Omental fat pad (tissue), 4 donors: ENCODE results near the gene CYP3A5. TPM values are rescaled to one million over a fixed set of nuclear protein-coding genes. Genes with fewer than 3 reads are reported as not detected.

Experiments
- ATAC-seq: fragments of 150-250 bp; one replicate; pipeline ENCODE4 v1.9.1; 2016; ENCODE audit warnings: mild to moderate bottlenecking, moderate library complexity; ENCODE audit not compliant: low FRiP score
- DNase-seq: peaks from one replicate; pipeline ENCODE4 v3.0.0-alpha.2; 2019; ENCODE audit warnings: low spot score
- CTCF ChIP-seq, 3 donors: fragments of 450-650 bp; IDR thresholded peaks; one replicate each; pipeline ENCODE4 v1.5.1; 2016 to 2017; ENCODE audit warnings: antibody characterized with exemption in 3 of 3, mild to moderate bottlenecking in 3 of 3, moderate library complexity in 2 of 3
- total RNA-seq, 4 donors: library from RNA; depleted of rRNA; stranded (reverse); fragments of >200 nt; gene quantifications; one replicate each; pipeline ENCODE4 v1.1.0, GENCODE V29; 2016

The CYP3A5 gene
- total RNA-seq, 4 donors from 2014 or later, result 6.2 to 92.0 (median 13.8) TPM

DNA sequence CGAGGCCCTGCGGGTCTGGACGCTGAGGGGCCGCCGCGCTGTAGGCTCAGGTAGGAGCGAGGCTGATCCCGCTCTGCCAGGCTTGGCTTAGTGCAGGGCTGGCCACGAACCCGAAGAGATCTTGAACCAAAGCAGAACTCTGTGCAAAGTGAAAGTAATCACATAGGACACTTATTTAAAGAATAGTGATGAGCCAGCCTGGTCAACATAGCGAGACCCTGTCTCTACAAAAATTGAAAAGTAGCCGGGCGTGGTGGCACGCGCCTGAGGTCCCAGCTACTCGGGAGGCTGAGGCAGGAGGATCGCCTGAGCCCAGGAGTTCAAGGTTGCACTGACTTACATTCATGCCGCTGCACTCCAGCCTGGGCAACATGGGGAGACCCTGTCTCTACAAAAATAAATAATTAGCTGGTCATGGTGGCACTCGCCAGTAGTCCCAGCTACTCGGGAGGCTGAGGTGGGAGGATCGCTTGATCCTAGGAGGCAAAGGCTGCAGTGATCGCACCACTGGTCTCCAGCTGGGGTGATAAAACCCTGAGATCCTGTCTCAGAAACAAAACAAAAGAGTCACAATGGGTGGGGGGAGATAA is 62.5 kb downstream of the CYP3A5 start:
- DNase-seq, result no peak
- TF ChIP-seq CTCF (IDR thresholded peaks at IDR 0.05), result no peak
- no peak for ATAC-seq

GRCh38 chr7:99616359-99617191 is 63.2 kb downstream of the CYP3A5 start, which contains the start of gene ZSCAN25:
Gene ZSCAN25 (plus strand): TSS chr7:99616946. CDS start chr7:99619607, 2,661 bp downstream.
- DNase-seq, result peak; percentile 50
- peak; percentile 99 for ATAC-seq

GRCh38 chr7:99615989-99616358 is 63.8 kb downstream of the CYP3A5 start:
- DNase-seq, result no peak
- no peak for ATAC-seq
- no peak for TF ChIP-seq CTCF (IDR thresholded peaks at IDR 0.05)

More at GRCh38 chr7:99616359-99617191, 63.2 kb downstream of the CYP3A5 start, which contains the start of gene ZSCAN25:
- no peak for TF ChIP-seq CTCF (IDR thresholded peaks at IDR 0.05)

DNA sequence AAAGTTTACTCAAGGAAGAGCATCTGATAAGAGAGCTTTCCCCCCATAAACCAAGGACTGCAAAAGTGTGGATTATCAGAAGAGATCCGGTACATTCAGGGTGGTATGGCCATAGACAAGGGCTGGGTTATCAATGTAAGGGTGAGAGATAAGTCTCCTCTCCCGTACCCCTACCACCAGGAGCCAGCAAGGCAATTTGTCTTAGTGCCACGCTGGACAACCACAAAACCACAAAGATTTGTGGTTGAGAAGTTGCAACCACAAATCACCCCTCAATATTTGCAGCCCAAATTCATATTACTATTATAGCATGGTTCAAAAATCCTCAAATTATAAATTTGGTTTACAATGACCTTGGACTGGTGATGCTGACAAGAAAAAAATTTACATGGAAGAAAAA is 65.3 kb downstream of the CYP3A5 start:
- ATAC-seq (no peak), DNase-seq (no peak)
- no peak for TF ChIP-seq CTCF (IDR thresholded peaks at IDR 0.05)

DNA sequence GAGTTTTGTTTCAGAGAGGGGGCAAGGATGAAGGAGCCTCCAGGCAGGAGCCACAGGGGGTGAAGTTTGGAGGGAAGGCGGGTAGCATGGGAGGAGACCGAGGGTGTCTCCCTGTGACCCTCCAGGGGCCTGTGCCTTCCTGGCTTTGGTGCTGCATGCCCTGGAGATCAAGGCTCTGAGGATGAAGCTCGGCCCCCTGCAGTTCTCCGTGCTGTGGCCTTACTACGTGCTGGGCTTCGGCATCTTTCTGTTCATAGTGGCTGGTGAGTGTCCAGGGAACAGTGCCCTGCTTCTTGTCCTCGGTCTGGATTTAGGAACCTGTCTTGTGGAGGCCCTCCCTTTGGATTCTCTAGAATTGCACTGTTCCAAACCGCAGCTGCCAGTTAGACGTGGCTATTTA is 72.2 kb downstream of the CYP3A5 start:
- ATAC-seq (no peak), DNase-seq (no peak)
- TF ChIP-seq CTCF (IDR thresholded peaks at IDR 0.05), result no peak

DNA sequence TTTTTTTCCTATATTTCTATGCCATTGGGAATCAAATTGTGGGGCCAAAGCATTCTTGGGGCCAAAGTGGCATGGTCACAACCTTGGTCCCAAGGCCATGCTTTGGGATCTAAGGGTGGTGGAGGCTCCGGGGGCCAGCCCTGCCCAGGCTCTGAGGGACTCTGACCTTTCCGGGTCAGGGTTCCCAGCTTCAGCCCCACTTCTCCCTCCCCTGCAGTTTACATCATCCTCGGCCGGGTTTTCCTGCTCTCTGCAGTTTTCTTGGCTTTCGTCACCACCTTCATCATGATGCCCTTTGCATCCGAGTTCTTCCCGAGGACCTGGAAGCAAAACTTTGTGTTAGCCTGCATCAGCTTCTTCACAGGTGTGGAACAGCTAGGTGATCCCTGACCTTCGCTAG is 73.3 kb downstream of the CYP3A5 start:
- DNase-seq (no peak), ATAC-seq (no peak)
- no peak for TF ChIP-seq CTCF (IDR thresholded peaks at IDR 0.05)

GRCh38 chr7:99605527-99605926 is 74.3 kb downstream of the CYP3A5 start:
- no peak for TF ChIP-seq CTCF (IDR thresholded peaks at IDR 0.05)
- ATAC-seq (no peak), DNase-seq (no peak)
